ENCODE data around the gene AP2B1.

GRCh38 chr17:35588196-35588920 is 1.2 kb downstream of the AP2B1 start:
- no peak for TF ChIP-seq POLR2A (IDR thresholded peaks at IDR 0.05; ENCODE audit: low read depth, low read length)
- TF ChIP-seq PAX5 (IDR thresholded peaks at IDR 0.05; ENCODE audit: insufficient read depth, low read length, severe bottlenecking) = no peak
- no peak for TF ChIP-seq POLR2AphosphoS5 (IDR thresholded peaks at IDR 0.05; ENCODE audit: low read depth, low read length)

Data from GM12891 (cell line).